NK-92 (cell line): ENCODE data around the gene TEAD1.

Experiments used
- DNase-seq: peaks from one replicate; lab custom pipeline; 2025; ENCODE audit not compliant: unreplicated experiment; lab: John Stamatoyannopoulos, UW

The TEAD1 gene

GRCh38 chr11:12829540-12830314 is 155.5 kb downstream of the TEAD1 start:
- DNase-seq = no peak

GRCh38 chr11:12831471-12832202 is 157.4 kb downstream of the TEAD1 start:
- DNase-seq = no peak

- DNase-seq = no peak
Observed at GRCh38 chr11:12832480-12833224, 158.4 kb downstream of the TEAD1 start.

GRCh38 chr11:12834166-12834565 is 159.9 kb downstream of the TEAD1 start:
- DNase-seq = no peak

GRCh38 chr11:12834630-12835029 is 160.4 kb downstream of the TEAD1 start:
- no peak for DNase-seq

- DNase-seq = no peak
Observed at GRCh38 chr11:12835286-12835685, 161.1 kb downstream of the TEAD1 start.

GRCh38 chr11:12838463-12839123 is 164.4 kb downstream of the TEAD1 start:
- DNase-seq = no peak

GRCh38 chr11:12840871-12841660 is 166.8 kb downstream of the TEAD1 start:
- DNase-seq = no peak

- DNase-seq = no peak
Observed at GRCh38 chr11:12841946-12842630, 167.9 kb downstream of the TEAD1 start.

- DNase-seq = no peak
Observed at GRCh38 chr11:12842933-12843636, 168.9 kb downstream of the TEAD1 start.

- no peak for DNase-seq
Observed at GRCh38 chr11:12845163-12845562, 170.9 kb downstream of the TEAD1 start.

- no peak for DNase-seq
Observed at GRCh38 chr11:12845739-12846358, 171.6 kb downstream of the TEAD1 start.

GRCh38 chr11:12846786-12847615 is 172.8 kb downstream of the TEAD1 start:
- no peak for DNase-seq

GRCh38 chr11:12848413-12848812 is 174.2 kb downstream of the TEAD1 start:
- DNase-seq = no peak

GRCh38 chr11:12853325-12853651 is 179.1 kb downstream of the TEAD1 start:
- DNase-seq = no peak

- no peak for DNase-seq
Observed at GRCh38 chr11:12853652-12854296, 179.6 kb downstream of the TEAD1 start.

- DNase-seq = no peak
Observed at GRCh38 chr11:12854297-12854661, 180.1 kb downstream of the TEAD1 start.

GRCh38 chr11:12854829-12855228 is 180.6 kb downstream of the TEAD1 start:
- no peak for DNase-seq
